Endothelial cell of umbilical vein (primary cell): ENCODE results near the gene EEIG1. TPM values are rescaled to one million over a fixed set of nuclear protein-coding genes. Genes with fewer than 3 reads are reported as not detected.

ENCODE experiments used
- BruUV-seq: library from RNA; stranded (reverse); fragments of 400-500 nt; replicated peaks from 2 replicates; lab custom pipeline; 2021; lab: Mats Ljungman, UMichigan
- CTCF ChIA-PET: fragments of 300-600, 350-600 bp; sonication (Branson Sonifier 250); formaldehyde crosslinking; loops from one replicate; lab custom pipeline; 2021; ENCODE audit warnings: antibody characterized with exemption, inconsistent platforms; lab: Charles Lee
- POLR2A ChIA-PET: fragments of 300-600, 350-600 bp; sonication (Branson Sonifier 250); formaldehyde crosslinking; loops from one replicate; lab custom pipeline; 2021; ENCODE audit warnings: antibody characterized with exemption, inconsistent platforms; lab: Charles Lee
- DNase-seq: peaks from one replicate; pipeline ENCODE4 v3.0.0-alpha.2; 2011; ENCODE audit warnings: low read depth, low spot score
- FAIRE-seq: peaks from 2 replicates; lab custom pipeline; 2011; peaks lifted over from hg19 to GRCh38; lab: Jason Lieb, UNC
- H2AFZ ChIP-seq: 2 replicates; pipeline ENCODE4 v1.6.0; 2012; ENCODE audit warnings: low read depth, low read length, control low read depth, inconsistent platforms
- H3K27ac ChIP-seq: 2 replicates; pipeline ENCODE4 v1.5.1; 2011; ENCODE audit warnings: low read depth, mild to moderate bottlenecking, control low read depth, low read length, moderate library complexity; ENCODE audit not compliant: insufficient read depth
- H3K27me3 ChIP-seq, 2 experiments: 2 replicates each; pipeline versions ENCODE4 v1.6.0 to v1.6.1; 2011; ENCODE audit warnings: low read length in 2 of 2, mixed read lengths in 1 of 2; ENCODE audit not compliant: control insufficient read depth in 2 of 2, insufficient read depth in 2 of 2
- H3K36me3 ChIP-seq, 2 experiments: 2 replicates in 1 of 2; 3 replicates in 1 of 2; pipeline ENCODE4 v1.5.1; 2011; ENCODE audit warnings: low read length in 2 of 2, mild to moderate bottlenecking in 1 of 2, moderate library complexity in 1 of 2; ENCODE audit not compliant: control insufficient read depth in 2 of 2, insufficient read depth in 2 of 2; ENCODE audit errors: extremely low read depth in 1 of 2
- H3K4me1 ChIP-seq: 3 replicates; pipeline ENCODE4 v1.5.1; 2011; ENCODE audit warnings: mild to moderate bottlenecking, low read length; ENCODE audit not compliant: control insufficient read depth, insufficient read depth; ENCODE audit errors: extremely low read depth
- H3K4me2 ChIP-seq: 2 replicates; pipeline ENCODE4 v1.6.1; 2011; ENCODE audit warnings: low read length, control low read depth, mixed read lengths; ENCODE audit not compliant: insufficient read depth
- H3K4me3 ChIP-seq, 3 experiments: fragments of 200-600 bp in 1 of 3; sonication (generic), shearing (Covaris generic) in 1 of 3; replicated peaks in 1 of 3; 2 replicates each; pipeline ENCODE4 v1.5.1; 2011 to 2016; ENCODE audit warnings: control low read depth in 3 of 3, low read length in 3 of 3, mild to moderate bottlenecking in 2 of 3, inconsistent platforms in 1 of 3, low read depth in 1 of 3, moderate library complexity in 1 of 3; ENCODE audit not compliant: insufficient read depth in 1 of 3
- H3K79me2 ChIP-seq: 2 replicates; pipeline ENCODE4 v1.6.0; 2012; ENCODE audit warnings: low read length, inconsistent platforms; ENCODE audit not compliant: control insufficient read depth, insufficient read depth
- H3K9ac ChIP-seq: replicated peaks from 2 replicates; pipeline ENCODE3; 2011; ENCODE audit warnings: low read length, control low read depth; ENCODE audit not compliant: insufficient read depth; ENCODE audit errors: extremely low read depth
- H3K9me1 ChIP-seq: replicated peaks from 3 replicates; pipeline ENCODE4 v1.6.0; 2011; ENCODE audit warnings: mild to moderate bottlenecking, low read length; ENCODE audit not compliant: control insufficient read depth, insufficient read depth; ENCODE audit errors: extremely low read depth
- H3K9me3 ChIP-seq: replicated peaks from 2 replicates; pipeline ENCODE4 v1.5.1; 2012; ENCODE audit warnings: low read length, inconsistent platforms; ENCODE audit not compliant: control insufficient read depth, insufficient read depth
- H4K20me1 ChIP-seq: replicated peaks from 2 replicates; pipeline ENCODE3; 2011; ENCODE audit warnings: mild to moderate bottlenecking, low read length; ENCODE audit not compliant: control insufficient read depth, insufficient read depth; ENCODE audit errors: extremely low read depth
- EZH2 ChIP-seq: IDR thresholded peaks from 2 replicates; pipeline ENCODE4 v1.6.1; 2012; ENCODE audit warnings: borderline replicate concordance, low read depth, mild to moderate bottlenecking, moderate library complexity, low read length, inconsistent platforms; ENCODE audit not compliant: severe bottlenecking
- FOS ChIP-seq: IDR thresholded peaks from 2 replicates; pipeline ENCODE4 v1.6.1; 2011; ENCODE audit warnings: mild to moderate bottlenecking, low read length, moderate library complexity, borderline replicate concordance; ENCODE audit not compliant: insufficient read depth
- GATA2 ChIP-seq: IDR thresholded peaks from 2 replicates; pipeline ENCODE4 v1.7.0; 2011; ENCODE audit warnings: low read depth, mild to moderate bottlenecking, moderate library complexity, mixed read lengths, low read length; ENCODE audit not compliant: insufficient read length, insufficient read depth
- JUN ChIP-seq: IDR thresholded peaks from 2 replicates; pipeline ENCODE4 v1.6.1; 2011; ENCODE audit warnings: borderline replicate concordance, low read depth; ENCODE audit not compliant: insufficient read length, insufficient read depth
- MAX ChIP-seq: IDR thresholded peaks from 2 replicates; pipeline ENCODE4 v1.6.1; 2011; ENCODE audit not compliant: insufficient read depth, insufficient read length
- MYC ChIP-seq: IDR thresholded peaks from one replicate; pipeline ENCODE4 v1.6.1; 2011; ENCODE audit warnings: mild to moderate bottlenecking, low read depth, low read length
- POLR2A ChIP-seq: IDR thresholded peaks from 2 replicates; pipeline ENCODE4 v1.6.1; 2012; ENCODE audit warnings: low read depth, mild to moderate bottlenecking, control low read depth, low read length
- POLR2AphosphoS5 ChIP-seq: IDR thresholded peaks from 2 replicates; pipeline ENCODE4 v1.6.1; 2012; ENCODE audit warnings: low read depth, mild to moderate bottlenecking, control low read depth, low read length, moderate library complexity; ENCODE audit not compliant: insufficient read depth
- dilution Hi-C: fragments of 300-500 bp; cut with MboI; formaldehyde crosslinking; loops from one replicate; pipeline ENCODE4 v1.15.0; 2019; ENCODE audit warnings: low sequenced_read_pairs; ENCODE audit not compliant: extremely low pct_ligation_motif_present
- intact Hi-C: fragments of 100-400 bp; cut with micrococcal nuclease; formaldehyde crosslinking; loops from one replicate; pipeline ENCODE4 v1.10.0; 2022
- polyA plus RNA-seq, 4 experiments: library from polyadenylated mRNA; depleted of rRNA in 3 of 4; stranded (reverse) in 3 of 4; unstranded in 1 of 4; fragments of >200 nt; gene quantifications; 2 replicates each; pipeline versions ENCODE4 v1.2.1 to v1.2.3, GENCODE V29; 2011 to 2012; ENCODE audit warnings: missing spikeins in 1 of 4
- total RNA-seq: library from RNA; stranded (reverse); gene quantifications from 2 replicates; pipeline ENCODE4 v1.2.3, GENCODE V29; 2021
- TF ChIP-seq, protein P1 (sequence below), 2 donors: IDR thresholded peaks; 1 replicate in 1 of 2; 2 replicates in 1 of 2; pipeline ENCODE4 v1.5.1; 2011; ENCODE audit warnings: low read length in 2 of 2, mild to moderate bottlenecking in 2 of 2, moderate library complexity in 2 of 2, control low read depth in 1 of 2, inconsistent platforms in 1 of 2, low read depth in 1 of 2; ENCODE audit not compliant: insufficient read depth in 1 of 2; ENCODE audit errors: extremely low read depth in 1 of 2

The EEIG1 gene
- total and polyA plus RNA-seq, 2 donors (not counting 3 experiments of a cell fraction or from before 2014, with no cell fraction given) = 8.4 to 19.0 TPM

DNA sequence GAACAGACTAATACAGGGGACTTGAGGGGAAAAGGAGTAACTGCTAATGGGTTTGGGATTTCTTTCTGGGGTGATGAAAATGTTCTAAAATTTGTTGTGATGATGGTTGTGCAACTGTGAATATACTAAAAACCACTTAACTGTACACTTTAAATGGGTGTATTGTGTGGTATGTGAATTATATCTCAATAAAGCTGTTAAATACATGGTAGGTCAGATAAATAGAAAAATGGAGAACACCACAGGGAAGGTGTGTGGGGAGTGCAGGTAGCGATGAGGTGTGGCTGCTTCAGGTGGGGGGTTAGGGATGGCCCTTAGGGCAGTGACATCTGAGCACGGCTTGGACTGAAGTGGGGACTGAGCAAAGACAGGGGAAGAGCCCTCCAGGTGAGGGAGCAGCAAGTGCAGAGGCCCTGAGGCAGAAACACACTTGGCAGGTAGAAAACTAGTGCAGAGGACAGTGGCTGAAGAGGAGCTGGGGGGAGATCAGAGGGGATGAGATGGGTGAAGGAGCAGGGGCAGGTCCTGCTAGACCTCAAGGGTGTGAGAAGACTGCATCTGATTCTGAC, 20.9 kb downstream of the EEIG1 start:
- Histone ChIP-seq H3K9me3 (no peaks in the 10 kb centered on the region), H3K27ac (no peak overlapping the region), H3K9ac (no peak overlapping the region), H3K4me3 (no peak overlapping the region), H4K20me1 (no peaks in the 10 kb centered on the region), H3K36me3 (no peaks in the 10 kb centered on the region), H3K27me3 (no peaks in the 10 kb centered on the region), H3K79me2 (no peaks in the 10 kb centered on the region), H3K9me1 (no peaks in the 10 kb centered on the region), H3K4me2 (no peak overlapping the region), H2AFZ (no peak overlapping the region), H3K4me1 (no peaks in the 10 kb centered on the region)
- no peak for DNase-seq
- TF ChIP-seq JUN (no peak), FOS (no peak)
- no TSS peak for BruUV-seq
- FAIRE-seq = no peak
- ChIA-PET POLR2A (no interaction called here), CTCF (interaction anchor here (0.7 to 1.1 kb wide), 4 partner anchors 16 to 75 kb away, joined by 3 to 5 read pairs (median 3); no protein-coding TSS in a partner anchor)
- dilution Hi-C loops (no loop called here), intact Hi-C loops (no loop called here)

DNA sequence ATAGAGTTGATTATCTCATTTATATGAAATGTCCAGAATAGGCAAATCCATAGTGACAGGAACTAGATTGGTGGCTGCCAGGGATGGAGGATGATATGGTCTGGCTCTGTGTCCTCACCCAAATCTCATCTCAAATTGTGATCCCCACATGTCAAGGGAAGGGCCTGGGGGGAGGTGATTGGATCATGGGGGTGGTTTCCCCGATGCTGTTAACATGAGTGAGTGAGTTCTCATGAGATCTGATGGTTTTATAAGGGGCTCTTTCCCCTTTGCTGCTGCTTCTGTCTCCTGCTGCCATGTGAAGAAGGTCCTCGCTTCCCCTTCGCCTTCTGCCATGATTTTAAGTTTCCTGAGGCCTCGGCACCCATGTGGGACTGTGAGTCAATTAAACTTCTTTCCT, 21.4 kb downstream of the EEIG1 start:
- H3K79me2 ChIP-seq = no peaks in the 10 kb centered on the region
- POLR2A ChIA-PET = no interaction called here

More for the DNA sequence above, 21.4 kb downstream of the EEIG1 start:
- DNase-seq (no peak), FAIRE-seq (no peak)
- BruUV-seq = no TSS peak
- H3K9me1 ChIP-seq = no peaks in the 10 kb centered on the region
- H4K20me1 ChIP-seq = no peaks in the 10 kb centered on the region
- no peak overlapping the region for H3K4me2 ChIP-seq
- H3K27ac ChIP-seq = no peak overlapping the region
- dilution Hi-C loops = no loop called here
- no peak overlapping the region for H3K9ac ChIP-seq
- H3K36me3 ChIP-seq = no peaks in the 10 kb centered on the region
- intact Hi-C loops = no loop called here
- H3K27me3 ChIP-seq = no peaks in the 10 kb centered on the region
- no peaks in the 10 kb centered on the region for H3K4me1 ChIP-seq
- CTCF ChIA-PET = no interaction called here
- no peak overlapping the region for H2AFZ ChIP-seq
- H3K4me3 ChIP-seq = no peak overlapping the region
- no peaks in the 10 kb centered on the region for H3K9me3 ChIP-seq
- TF ChIP-seq POLR2AphosphoS5 (no peak), MAX (no peak), FOS (no peak), POLR2A (no peak), GATA2 (no peak), MYC (no peak), EZH2 (no peak), JUN (no peak)
- TF ChIP-seq, protein P1, sequence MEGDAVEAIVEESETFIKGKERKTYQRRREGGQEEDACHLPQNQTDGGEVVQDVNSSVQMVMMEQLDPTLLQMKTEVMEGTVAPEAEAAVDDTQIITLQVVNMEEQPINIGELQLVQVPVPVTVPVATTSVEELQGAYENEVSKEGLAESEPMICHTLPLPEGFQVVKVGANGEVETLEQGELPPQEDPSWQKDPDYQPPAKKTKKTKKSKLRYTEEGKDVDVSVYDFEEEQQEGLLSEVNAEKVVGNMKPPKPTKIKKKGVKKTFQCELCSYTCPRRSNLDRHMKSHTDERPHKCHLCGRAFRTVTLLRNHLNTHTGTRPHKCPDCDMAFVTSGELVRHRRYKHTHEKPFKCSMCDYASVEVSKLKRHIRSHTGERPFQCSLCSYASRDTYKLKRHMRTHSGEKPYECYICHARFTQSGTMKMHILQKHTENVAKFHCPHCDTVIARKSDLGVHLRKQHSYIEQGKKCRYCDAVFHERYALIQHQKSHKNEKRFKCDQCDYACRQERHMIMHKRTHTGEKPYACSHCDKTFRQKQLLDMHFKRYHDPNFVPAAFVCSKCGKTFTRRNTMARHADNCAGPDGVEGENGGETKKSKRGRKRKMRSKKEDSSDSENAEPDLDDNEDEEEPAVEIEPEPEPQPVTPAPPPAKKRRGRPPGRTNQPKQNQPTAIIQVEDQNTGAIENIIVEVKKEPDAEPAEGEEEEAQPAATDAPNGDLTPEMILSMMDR (IDR thresholded peaks at IDR 0.05; ENCODE audit: extremely low read depth in 1 of 2, insufficient read depth in 1 of 2, low read depth in 1 of 2, low read length in 2 of 2) = no peak
